ENCODE results near the gene ITSN1.
"Not testable (repeated sequence)": the region's sequence is repeated elsewhere in the genome, so short reads cannot be mapped to it uniquely, and the experiment has no call there.

The ITSN1 gene

GRCh38 chr21:33660406-33660805 lies 18.1 kb downstream of the ITSN1 start:
- H3K27me3 Mint-ChIP-seq (ENCODE audit: low read depth), result no peaks in the 10 kb centered on the region
- no peaks in the 10 kb centered on the region for H3K36me3 Mint-ChIP-seq (ENCODE audit: low read depth)
- no peaks in the 10 kb centered on the region for H3K9me3 Mint-ChIP-seq
- H3K27ac Mint-ChIP-seq, result no peak overlapping the region
- no peak overlapping the region for H3K4me3 Mint-ChIP-seq
- DNase-seq (ENCODE audit: low spot score), result no peak
- peaks cover 5% of the 10 kb centered on the region for H3K4me1 Mint-ChIP-seq (ENCODE audit: low read depth)

- Mint-ChIP-seq H3K27me3 (ENCODE audit: low read depth) (no peaks in the 10 kb centered on the region), H3K36me3 (ENCODE audit: low read depth) (no peaks in the 10 kb centered on the region), H3K4me1 (ENCODE audit: low read depth) (peaks cover 5% of the 10 kb centered on the region), H3K4me3 (no peak overlapping the region), H3K9me3 (no peaks in the 10 kb centered on the region), H3K27ac (no peak overlapping the region)
- DNase-seq (ENCODE audit: low spot score), result no peak
These were observed 18.8 kb downstream of the ITSN1 start for GRCh38 chr21:33661146-33661545.

GRCh38 chr21:33662046-33662445 lies 19.7 kb downstream of the ITSN1 start:
- Mint-ChIP-seq H3K4me1 (ENCODE audit: low read depth) (peaks cover 4% of the 10 kb centered on the region), H3K27me3 (ENCODE audit: low read depth) (no peaks in the 10 kb centered on the region), H3K4me3 (no peak overlapping the region), H3K36me3 (ENCODE audit: low read depth) (no peaks in the 10 kb centered on the region), H3K27ac (no peak overlapping the region), H3K9me3 (no peaks in the 10 kb centered on the region)
- DNase-seq (ENCODE audit: low spot score), result no peak

- Mint-ChIP-seq H3K4me3 (no peak overlapping the region), H3K27ac (no peak overlapping the region), H3K9me3 (no peaks in the 10 kb centered on the region), H3K4me1 (ENCODE audit: low read depth) (peaks cover 1% of the 10 kb centered on the region), H3K36me3 (ENCODE audit: low read depth) (no peaks in the 10 kb centered on the region), H3K27me3 (ENCODE audit: low read depth) (no peaks in the 10 kb centered on the region)
- DNase-seq (ENCODE audit: low spot score), result no peak
These were observed 20.9 kb downstream of the ITSN1 start for GRCh38 chr21:33663241-33663640.

- Mint-ChIP-seq H3K27ac (no peak overlapping the region), H3K27me3 (ENCODE audit: low read depth) (no peaks in the 10 kb centered on the region), H3K4me1 (ENCODE audit: low read depth) (peaks cover 1% of the 10 kb centered on the region), H3K36me3 (ENCODE audit: low read depth) (no peaks in the 10 kb centered on the region), H3K9me3 (no peaks in the 10 kb centered on the region), H3K4me3 (no peak overlapping the region)
- no peak for DNase-seq (ENCODE audit: low spot score)
These were observed 21.8 kb downstream of the ITSN1 start for GRCh38 chr21:33664135-33664534.

GRCh38 chr21:33666153-33666552 lies 23.9 kb downstream of the ITSN1 start:
- H3K36me3 Mint-ChIP-seq (ENCODE audit: low read depth), result no peaks in the 10 kb centered on the region
- peaks cover 1% of the 10 kb centered on the region for H3K4me1 Mint-ChIP-seq (ENCODE audit: low read depth)
- H3K27me3 Mint-ChIP-seq (ENCODE audit: low read depth), result no peaks in the 10 kb centered on the region
- H3K9me3 Mint-ChIP-seq, result no peaks in the 10 kb centered on the region
- DNase-seq (ENCODE audit: low spot score), result no peak
- no peak overlapping the region for H3K4me3 Mint-ChIP-seq
- no peak overlapping the region for H3K27ac Mint-ChIP-seq

- DNase-seq (ENCODE audit: low spot score), result no peak
- Mint-ChIP-seq H3K4me3 (no peak overlapping the region), H3K27me3 (ENCODE audit: low read depth) (no peaks in the 10 kb centered on the region), H3K36me3 (ENCODE audit: low read depth) (no peaks in the 10 kb centered on the region), H3K9me3 (no peaks in the 10 kb centered on the region), H3K27ac (no peak overlapping the region), H3K4me1 (ENCODE audit: low read depth) (peaks cover 1% of the 10 kb centered on the region)
These were observed 25.3 kb downstream of the ITSN1 start for GRCh38 chr21:33667636-33668035.

- H3K27me3 Mint-ChIP-seq (ENCODE audit: low read depth), result no peaks in the 10 kb centered on the region
- H3K4me3 Mint-ChIP-seq, result no peak overlapping the region
- peaks cover 1% of the 10 kb centered on the region for H3K4me1 Mint-ChIP-seq (ENCODE audit: low read depth)
- no peak for DNase-seq (ENCODE audit: low spot score)
- no peaks in the 10 kb centered on the region for H3K9me3 Mint-ChIP-seq
- H3K36me3 Mint-ChIP-seq (ENCODE audit: low read depth), result no peaks in the 10 kb centered on the region
- H3K27ac Mint-ChIP-seq, result no peak overlapping the region
These were observed 25.9 kb downstream of the ITSN1 start for GRCh38 chr21:33668180-33668579.

- Mint-ChIP-seq H3K27ac (no peak overlapping the region), H3K27me3 (ENCODE audit: low read depth) (no peaks in the 10 kb centered on the region), H3K36me3 (ENCODE audit: low read depth) (no peaks in the 10 kb centered on the region), H3K9me3 (no peaks in the 10 kb centered on the region), H3K4me3 (no peak overlapping the region), H3K4me1 (ENCODE audit: low read depth) (peaks cover 1% of the 10 kb centered on the region)
- DNase-seq (ENCODE audit: low spot score), result no peak
These were observed 26.3 kb downstream of the ITSN1 start for GRCh38 chr21:33668620-33669019.

GRCh38 chr21:33670076-33670978 lies 28.0 kb downstream of the ITSN1 start:
- Mint-ChIP-seq H3K27ac (no peak overlapping the region), H3K4me1 (ENCODE audit: low read depth) (peaks cover 1% of the 10 kb centered on the region), H3K4me3 (no peak overlapping the region), H3K36me3 (ENCODE audit: low read depth) (no peaks in the 10 kb centered on the region), H3K9me3 (no peaks in the 10 kb centered on the region), H3K27me3 (ENCODE audit: low read depth) (no peaks in the 10 kb centered on the region)
- DNase-seq (ENCODE audit: low spot score), result no peak

- H3K36me3 Mint-ChIP-seq (ENCODE audit: low read depth), result no peaks in the 10 kb centered on the region
These were observed 31.2 kb downstream of the ITSN1 start for GRCh38 chr21:33673473-33673872.

GRCh38 chr21:33674226-33674625 lies 31.9 kb downstream of the ITSN1 start:
- no peak overlapping the region for H3K27ac Mint-ChIP-seq
- no peak overlapping the region for H3K4me3 Mint-ChIP-seq
- no peaks in the 10 kb centered on the region for H3K4me1 Mint-ChIP-seq (ENCODE audit: low read depth)
- H3K27me3 Mint-ChIP-seq (ENCODE audit: low read depth), result peaks cover 2% of the 10 kb centered on the region
- H3K9me3 Mint-ChIP-seq, result no peaks in the 10 kb centered on the region
- DNase-seq (ENCODE audit: low spot score), result no peak
- no peaks in the 10 kb centered on the region for H3K36me3 Mint-ChIP-seq (ENCODE audit: low read depth)

More at GRCh38 chr21:33673473-33673872, 31.2 kb downstream of the ITSN1 start:
- DNase-seq (ENCODE audit: low spot score), result no peak
- Mint-ChIP-seq H3K27me3 (ENCODE audit: low read depth) (peaks cover 2% of the 10 kb centered on the region), H3K4me3 (no peak overlapping the region), H3K27ac (no peak overlapping the region), H3K4me1 (ENCODE audit: low read depth) (no peaks in the 10 kb centered on the region), H3K9me3 (no peaks in the 10 kb centered on the region)

GRCh38 chr21:33676666-33677065 lies 34.4 kb downstream of the ITSN1 start:
- not testable (repeated sequence) for H3K27ac Mint-ChIP-seq; H3K4me1 Mint-ChIP-seq (ENCODE audit: low read depth); H3K27me3 Mint-ChIP-seq (ENCODE audit: low read depth); DNase-seq (ENCODE audit: low spot score); H3K36me3 Mint-ChIP-seq (ENCODE audit: low read depth); H3K4me3 Mint-ChIP-seq; H3K9me3 Mint-ChIP-seq

GRCh38 chr21:33677450-33677849 lies 35.1 kb downstream of the ITSN1 start:
- no peaks in the 10 kb centered on the region for H3K4me1 Mint-ChIP-seq (ENCODE audit: low read depth)

GRCh38 chr21:33680870-33681269 lies 38.6 kb downstream of the ITSN1 start:
- H3K27me3 Mint-ChIP-seq (ENCODE audit: low read depth), result peaks cover 7% of the 10 kb centered on the region
- H3K9me3 Mint-ChIP-seq, result no peaks in the 10 kb centered on the region

More at GRCh38 chr21:33677450-33677849, 35.1 kb downstream of the ITSN1 start:
- Mint-ChIP-seq H3K36me3 (ENCODE audit: low read depth) (no peaks in the 10 kb centered on the region), H3K27me3 (ENCODE audit: low read depth) (peaks cover 2% of the 10 kb centered on the region), H3K27ac (no peak overlapping the region), H3K4me3 (no peak overlapping the region), H3K9me3 (no peaks in the 10 kb centered on the region)
- DNase-seq (ENCODE audit: low spot score), result no peak

More at GRCh38 chr21:33680870-33681269, 38.6 kb downstream of the ITSN1 start:
- Mint-ChIP-seq H3K36me3 (ENCODE audit: low read depth) (no peaks in the 10 kb centered on the region), H3K4me3 (no peak overlapping the region), H3K27ac (no peak overlapping the region), H3K4me1 (ENCODE audit: low read depth) (no peaks in the 10 kb centered on the region)
- no peak for DNase-seq (ENCODE audit: low spot score)
